ENCODE measurements around the gene HIVEP3.

DNA sequence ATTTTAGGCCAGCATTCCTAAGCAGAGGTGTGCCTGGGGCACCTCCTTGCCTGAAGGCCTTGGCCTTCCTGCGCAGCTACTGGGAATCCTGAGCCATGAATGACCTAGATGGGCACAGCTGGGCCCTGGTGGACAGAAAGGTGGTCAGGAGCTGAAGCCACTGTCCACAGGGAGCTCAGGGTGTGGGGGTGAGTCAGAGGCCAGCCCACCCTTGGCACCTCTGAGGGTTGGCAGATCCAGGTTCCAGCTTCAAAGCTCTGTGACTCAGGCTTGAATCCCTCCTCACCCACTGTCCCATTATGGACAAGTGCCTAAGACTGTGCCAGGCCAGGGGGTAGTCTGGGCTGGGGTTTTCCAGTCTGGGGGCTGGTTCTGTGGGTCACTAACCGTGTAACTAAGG, 427.8 kb downstream of the HIVEP3 start:
- TF ChIP-seq, protein P1, sequence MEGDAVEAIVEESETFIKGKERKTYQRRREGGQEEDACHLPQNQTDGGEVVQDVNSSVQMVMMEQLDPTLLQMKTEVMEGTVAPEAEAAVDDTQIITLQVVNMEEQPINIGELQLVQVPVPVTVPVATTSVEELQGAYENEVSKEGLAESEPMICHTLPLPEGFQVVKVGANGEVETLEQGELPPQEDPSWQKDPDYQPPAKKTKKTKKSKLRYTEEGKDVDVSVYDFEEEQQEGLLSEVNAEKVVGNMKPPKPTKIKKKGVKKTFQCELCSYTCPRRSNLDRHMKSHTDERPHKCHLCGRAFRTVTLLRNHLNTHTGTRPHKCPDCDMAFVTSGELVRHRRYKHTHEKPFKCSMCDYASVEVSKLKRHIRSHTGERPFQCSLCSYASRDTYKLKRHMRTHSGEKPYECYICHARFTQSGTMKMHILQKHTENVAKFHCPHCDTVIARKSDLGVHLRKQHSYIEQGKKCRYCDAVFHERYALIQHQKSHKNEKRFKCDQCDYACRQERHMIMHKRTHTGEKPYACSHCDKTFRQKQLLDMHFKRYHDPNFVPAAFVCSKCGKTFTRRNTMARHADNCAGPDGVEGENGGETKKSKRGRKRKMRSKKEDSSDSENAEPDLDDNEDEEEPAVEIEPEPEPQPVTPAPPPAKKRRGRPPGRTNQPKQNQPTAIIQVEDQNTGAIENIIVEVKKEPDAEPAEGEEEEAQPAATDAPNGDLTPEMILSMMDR (IDR thresholded peaks at IDR 0.05) = no peak
- no peak for TF ChIP-seq POLR2A (IDR thresholded peaks at IDR 0.05)
